Sigmoid colon (tissue), 7 donors: Measurements from ENCODE around the gene TSHB. TPM values are rescaled to one million over a fixed set of nuclear protein-coding genes. Genes with fewer than 3 reads are reported as not detected.
"Not testable (repeated sequence)": the region's sequence is repeated elsewhere in the genome, so short reads cannot be mapped to it uniquely, and the experiment has no call there.

ENCODE experiments used
- DNase-seq: peaks from one replicate; pipeline ENCODE4 v3.0.0-alpha.2; 2019
- H3K27ac ChIP-seq, 4 donors: fragments of 200-600 bp; sonication (generic); one replicate each; pipeline ENCODE4 v1.5.1; 2016 to 2019; ENCODE audit warnings: mild to moderate bottlenecking in 1 of 4
- H3K27me3 ChIP-seq, 3 donors: fragments of 200-600 bp; sonication (generic); one replicate each; pipeline ENCODE4 v1.5.1; 2019; ENCODE audit warnings: mild to moderate bottlenecking in 1 of 3
- H3K36me3 ChIP-seq, 4 donors: fragments of 200-600 bp; sonication (generic); one replicate each; pipeline ENCODE4 v1.5.1; 2016 to 2019
- H3K4me1 ChIP-seq, 4 donors: fragments of 200-600 bp; sonication (generic); one replicate each; pipeline ENCODE4 v1.5.1; 2017 to 2019
- H3K4me3 ChIP-seq, 4 donors: fragments of 200-600 bp; sonication (generic); one replicate each; pipeline ENCODE4 v1.5.1; 2017 to 2019; ENCODE audit warnings: mild to moderate bottlenecking in 2 of 4, moderate library complexity in 1 of 4
- H3K9me3 ChIP-seq, 4 donors: fragments of 200-600 bp in 3 of 4; sonication (generic) in 3 of 4; one replicate each; pipeline versions ENCODE4 v1.5.1 to v1.6.1; 2013 to 2019
- CTCF ChIP-seq, 4 experiments: fragments of 450-650 bp in 3 of 4; fragments of 200-600 bp in 1 of 4; IDR thresholded peaks; one replicate each; pipeline ENCODE4 v1.5.1; 2016 to 2019; ENCODE audit warnings: antibody characterized with exemption in 4 of 4, mild to moderate bottlenecking in 3 of 4, moderate library complexity in 2 of 4
- EP300 ChIP-seq, 4 donors: sonication (generic); formaldehyde crosslinking; IDR thresholded peaks; one replicate each; pipeline ENCODE4 v1.6.1; 2017; ENCODE audit warnings: antibody characterized with exemption in 4 of 4
- POLR2A ChIP-seq, 2 donors: fragments of 450-650 bp; IDR thresholded peaks; one replicate each; pipeline ENCODE4 v1.6.1; 2016; ENCODE audit warnings: antibody characterized with exemption in 2 of 2, mild to moderate bottlenecking in 2 of 2, moderate library complexity in 2 of 2
- POLR2AphosphoS5 ChIP-seq, 4 donors: sonication (generic); formaldehyde crosslinking; IDR thresholded peaks; one replicate each; pipeline ENCODE4 v1.6.1; 2017; ENCODE audit warnings: antibody characterized with exemption in 4 of 4
- WGBS, 2 donors: extraction: QIAGEN DNeasy Blood & Tissue Kit; methylation state at CpG; one replicate each; pipeline ENCODE4 v1.1.7; 2013; 5-methylcytosine and 5-hydroxymethylcytosine counted together
- intact Hi-C: fragments of 100-400 bp; cut with DNase I; formaldehyde crosslinking; loops from one replicate; pipeline ENCODE4 v1.15.1; 2023
- polyA plus RNA-seq, 3 donors: library from polyadenylated mRNA; stranded (reverse); fragments of 200-250 nt; gene quantifications; one replicate each; pipeline ENCODE4 v1.2.3, GENCODE V29; 2013
- total RNA-seq, 4 donors: library from RNA; depleted of rRNA; stranded (reverse); fragments of >200 nt; gene quantifications; one replicate each; pipeline ENCODE4 v1.1.0, GENCODE V29; 2016
- donor health status: healthy with polysubstance abuse.
- donor health status: Bipolar disorder and iron deficiency.
- donor health status: healthy.

TSHB gene
- total and polyA plus RNA-seq, 7 donors, result not detected

DNA sequence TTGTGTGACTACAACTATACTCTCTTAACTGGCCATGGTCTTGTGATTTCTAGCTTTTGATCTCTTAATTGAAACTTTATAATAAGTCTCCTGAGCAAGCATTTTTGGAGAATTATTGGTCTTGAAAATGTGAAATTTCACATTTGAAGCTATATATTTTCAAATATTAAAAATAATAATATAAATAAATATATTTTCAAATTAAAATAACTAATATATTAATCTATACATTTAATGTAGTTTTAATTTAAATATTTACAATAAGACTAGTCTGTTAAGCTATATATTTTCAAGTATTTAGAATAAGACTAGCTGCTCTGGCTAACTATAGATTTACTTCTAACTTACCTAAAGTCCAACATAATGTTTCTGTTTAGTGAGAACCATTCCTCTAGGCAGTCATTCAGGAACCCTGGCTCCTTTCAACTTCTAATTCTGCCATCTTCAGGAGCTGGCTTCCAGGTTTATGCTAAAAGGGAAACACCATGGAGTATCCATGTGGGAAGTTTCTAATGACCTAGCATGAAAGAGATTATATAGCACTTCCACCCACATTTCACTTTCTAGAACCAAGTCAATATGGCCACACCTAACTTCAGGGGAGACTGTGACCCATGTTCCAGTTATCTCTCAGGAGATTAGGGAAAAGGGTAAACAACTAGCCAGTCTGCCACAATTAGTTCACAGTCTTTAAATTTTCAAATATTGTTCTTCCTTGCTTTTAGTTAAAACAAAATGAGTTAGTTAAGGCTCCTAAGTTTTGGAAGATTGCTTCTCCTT, 31.9 kb upstream of the TSHB start:
- intact Hi-C loops, result loop anchor here (10.0 kb wide), 1 partner anchor 467 kb away; no protein-coding TSS in a partner anchor
- TF ChIP-seq POLR2AphosphoS5 (IDR thresholded peaks at IDR 0.05) (no peak), CTCF (IDR thresholded peaks at IDR 0.05) (no peak), EP300 (IDR thresholded peaks at IDR 0.05) (no peak), POLR2A (IDR thresholded peaks at IDR 0.05) (no peak)
- H3K27ac ChIP-seq, result no peak overlapping the region

DNA sequence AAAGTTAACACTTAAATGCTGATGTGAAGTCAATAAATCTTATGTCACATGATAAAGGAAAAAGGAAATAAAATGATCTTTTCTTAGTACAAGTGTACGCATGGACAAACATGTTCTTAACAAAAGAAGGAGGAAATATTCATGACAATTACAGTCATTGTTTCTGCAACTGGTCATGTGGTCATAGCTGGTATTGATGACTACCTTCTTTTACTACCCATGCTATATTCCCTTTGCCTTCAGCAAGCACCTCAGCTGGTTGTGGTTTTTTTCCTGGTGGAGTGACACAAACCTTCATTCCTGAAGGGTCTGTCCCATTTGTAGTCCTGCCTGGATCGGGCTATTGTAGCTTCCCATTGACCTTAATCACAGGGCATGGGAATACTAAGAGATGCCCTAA, 23.4 kb upstream of the TSHB start:
- H3K4me3 ChIP-seq, result no peak overlapping the region
- H3K27ac ChIP-seq, result no peak overlapping the region
- no peaks in the 10 kb centered on the region for H3K4me1 ChIP-seq
- H3K36me3 ChIP-seq, result no peaks in the 10 kb centered on the region
- intact Hi-C loops, result no loop called here
- 78 to 80% methylated on average over 2 of the region's 2 CpGs for WGBS, 2 donors
- H3K9me3 ChIP-seq, result no peaks in the 10 kb centered on the region
- no peaks in the 10 kb centered on the region for H3K27me3 ChIP-seq
- TF ChIP-seq CTCF (IDR thresholded peaks at IDR 0.05) (no peak), POLR2A (IDR thresholded peaks at IDR 0.05) (no peak), POLR2AphosphoS5 (IDR thresholded peaks at IDR 0.05) (no peak), EP300 (IDR thresholded peaks at IDR 0.05) (no peak)
- no peak for DNase-seq

More for the DNA sequence above, 31.9 kb upstream of the TSHB start:
- Histone ChIP-seq H3K27me3 (no peaks in the 10 kb centered on the region), H3K36me3 (no peaks in the 10 kb centered on the region), H3K4me1 (no peaks in the 10 kb centered on the region), H3K4me3 (no peak overlapping the region), H3K9me3 (no peaks in the 10 kb centered on the region)
- no peak for DNase-seq

- Histone ChIP-seq H3K4me1 (no peaks in the 10 kb centered on the region), H3K27me3 (no peaks in the 10 kb centered on the region), H3K9me3 (no peaks in the 10 kb centered on the region), H3K36me3 (no peaks in the 10 kb centered on the region), H3K27ac (no peak overlapping the region), H3K4me3 (no peak overlapping the region)
- no peak for DNase-seq
- TF ChIP-seq EP300 (IDR thresholded peaks at IDR 0.05) (no peak), POLR2AphosphoS5 (IDR thresholded peaks at IDR 0.05) (no peak), CTCF (IDR thresholded peaks at IDR 0.05) (no peak), POLR2A (IDR thresholded peaks at IDR 0.05) (no peak)
- WGBS, 2 donors, result 91 to 99% methylated on average over 1 of the region's 1 CpG
- intact Hi-C loops, result no loop called here
These were observed 17.6 kb upstream of the TSHB start for GRCh38 chr1:115012006-115012405.

- Histone ChIP-seq H3K27me3 (no peaks in the 10 kb centered on the region), H3K4me3 (no peak overlapping the region), H3K36me3 (no peaks in the 10 kb centered on the region), H3K27ac (no peak overlapping the region), H3K4me1 (no peaks in the 10 kb centered on the region), H3K9me3 (no peaks in the 10 kb centered on the region)
- no peak for DNase-seq
- TF ChIP-seq POLR2A (IDR thresholded peaks at IDR 0.05) (no peak), EP300 (IDR thresholded peaks at IDR 0.05) (no peak), CTCF (IDR thresholded peaks at IDR 0.05) (no peak), POLR2AphosphoS5 (IDR thresholded peaks at IDR 0.05) (no peak)
- 73 to 81% methylated on average over 1 of the region's 1 CpG for WGBS, 2 donors
- intact Hi-C loops, result no loop called here
These were observed 17.2 kb upstream of the TSHB start for GRCh38 chr1:115012434-115012833.

DNA sequence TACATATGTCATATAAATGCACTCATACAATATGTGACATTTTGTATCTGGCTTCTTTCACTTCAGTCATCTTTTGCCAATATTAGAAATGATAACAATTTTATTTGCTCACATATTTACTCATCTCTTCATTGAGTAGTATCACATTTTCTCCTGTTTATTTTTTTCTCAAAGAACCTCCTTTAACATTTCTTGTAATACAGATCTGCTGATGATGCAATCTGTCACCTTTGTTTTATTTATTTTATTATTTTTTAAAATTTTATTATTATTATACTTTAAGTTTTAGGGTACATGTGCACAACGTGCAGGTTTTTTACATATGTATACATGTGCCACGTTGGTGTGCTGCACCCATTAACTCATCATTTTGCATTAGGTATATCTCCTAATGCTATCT, 15.8 kb upstream of the TSHB start:
- Histone ChIP-seq H3K9me3 (no peaks in the 10 kb centered on the region), H3K27me3 (no peaks in the 10 kb centered on the region), H3K4me1 (no peaks in the 10 kb centered on the region), H3K36me3 (no peaks in the 10 kb centered on the region), H3K27ac (no peak overlapping the region), H3K4me3 (no peak overlapping the region)
- WGBS, 2 donors, result 82 to 91% methylated on average over 2 of the region's 2 CpGs
- TF ChIP-seq EP300 (IDR thresholded peaks at IDR 0.05) (no peak), POLR2A (IDR thresholded peaks at IDR 0.05) (no peak), POLR2AphosphoS5 (IDR thresholded peaks at IDR 0.05) (no peak), CTCF (IDR thresholded peaks at IDR 0.05) (no peak)
- intact Hi-C loops, result no loop called here
- no peak for DNase-seq

DNA sequence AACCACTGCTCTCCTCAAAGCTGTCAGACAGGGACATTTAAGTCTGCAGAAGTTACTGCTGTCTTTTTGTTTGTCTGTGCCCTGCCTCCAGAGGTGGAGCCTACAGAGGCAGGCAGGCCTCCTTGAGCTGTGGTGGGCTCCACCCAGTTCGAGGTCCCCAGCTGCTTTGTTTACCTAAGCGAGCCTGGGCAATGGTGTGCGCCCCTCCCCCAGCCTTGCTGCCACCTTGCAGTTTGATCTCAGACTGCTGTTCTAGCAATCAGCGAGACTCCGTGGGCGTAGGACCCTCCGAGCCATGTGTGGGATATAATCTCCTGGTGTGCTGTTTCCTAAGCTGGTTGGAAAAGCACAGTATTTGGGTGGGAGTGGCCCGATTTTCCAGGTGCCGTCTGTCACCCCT, 10.1 kb upstream of the TSHB start:
- intact Hi-C loops, DNase-seq, H3K36me3 ChIP-seq, H3K9me3 ChIP-seq, H3K27me3 ChIP-seq, H3K27ac ChIP-seq, H3K4me3 ChIP-seq, H3K4me1 ChIP-seq: not testable (repeated sequence)
- 79 to 89% methylated on average over 9 of the region's 9 CpGs for WGBS, 2 donors
